ENCODE data around the gene GALNTL6. TPM values are rescaled to one million over a fixed set of nuclear protein-coding genes. Genes with fewer than 3 reads are reported as not detected.
"Not testable (repeated sequence)": the region's sequence is repeated elsewhere in the genome, so short reads cannot be mapped to it uniquely, and the experiment has no call there.

Gene GALNTL6
- total and polyA plus RNA-seq, 7 experiments from 2014 or later, result not detected

DNA sequence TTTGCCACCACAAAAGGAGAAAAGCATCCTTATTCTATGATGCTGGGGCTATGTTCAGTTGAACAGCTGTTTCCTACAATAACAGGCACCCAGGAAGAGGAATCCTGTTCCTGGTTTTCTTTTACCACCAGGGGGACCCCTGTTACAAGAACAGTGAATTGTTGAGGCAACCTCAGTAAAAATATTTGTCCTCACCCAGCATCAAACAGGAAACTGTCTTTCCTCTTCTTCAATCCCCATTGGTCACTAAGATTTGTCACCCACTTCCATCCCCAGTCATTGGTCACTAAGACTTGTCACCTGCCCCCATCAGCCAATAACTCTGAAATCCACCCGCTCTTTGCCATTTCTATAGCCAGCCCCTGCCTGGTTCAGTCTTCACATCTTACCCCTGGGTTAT is 1211.9 kb downstream of the GALNTL6 start:
- ATAC-seq, result peak; percentile 67
- no peak overlapping the region for H3K4me3 ChIP-seq (ENCODE audit: low read length)
- H3K27ac ChIP-seq (ENCODE audit: low read depth, low read length), result no peak overlapping the region
- H3K27ac Mint-ChIP-seq, result no peak overlapping the region
- H3K4me1 ChIP-seq (ENCODE audit: control insufficient read depth in 2 of 2, insufficient read depth in 2 of 2, low read length in 2 of 2), result no peaks in the 10 kb centered on the region
- no peaks in the 10 kb centered on the region for H3K9me3 Mint-ChIP-seq
- no peaks in the 10 kb centered on the region for H3K9me3 ChIP-seq (ENCODE audit: control insufficient read depth in 2 of 3, low read length in 3 of 3)
- no peaks in the 10 kb centered on the region for H3K36me3 Mint-ChIP-seq
- H3K27me3 ChIP-seq (ENCODE audit: control insufficient read depth in 2 of 2, insufficient read depth in 2 of 2, low read length in 2 of 2), result no peaks in the 10 kb centered on the region
- intact Hi-C loops (cut with micrococcal nuclease), result loop anchor here (1.0 to 5.0 kb wide), 5 partner anchors 142 to 392 kb away; partner anchors contain the start of gene GALNT7 (in 1 of the 2)
- DNase-seq, result peak in 7 of 9 donors; percentile 10 to 50 (median 42)
- no peaks in the 10 kb centered on the region for H3K36me3 ChIP-seq (ENCODE audit: control insufficient read depth in 2 of 3, insufficient read depth in 3 of 3, low read length in 3 of 3)
- ChIA-PET POLR2A (no interaction called here), CTCF (interaction anchor here (0.7 to 3.2 kb wide), 4 partner anchors 12 to 276 kb away, joined by 3 to 16 read pairs (median 7); no protein-coding TSS in a partner anchor)
- peaks cover 0 to 7% (median 5%) of the 10 kb centered on the region in 5 donors for H3K27me3 Mint-ChIP-seq
- no peak overlapping the region for H3K4me3 Mint-ChIP-seq
- H3K4me1 Mint-ChIP-seq, result peaks cover 0 to 4% (median 0%) of the 10 kb centered on the region in 7 donors

GRCh38 chr4:173037242-173037641 is 1224.0 kb downstream of the GALNTL6 start:
- Mint-ChIP-seq H3K4me3 (no peak overlapping the region), H3K27ac (no peak overlapping the region), H3K27me3 (peaks cover 9 to 27% (median 17%) of the 10 kb centered on the region in 5 donors), H3K9me3 (no peaks in the 10 kb centered on the region), H3K4me1 (no peaks in the 10 kb centered on the region), H3K36me3 (no peaks in the 10 kb centered on the region)
- Histone ChIP-seq H3K36me3 (ENCODE audit: control insufficient read depth in 2 of 3, insufficient read depth in 3 of 3, low read length in 3 of 3) (no peaks in the 10 kb centered on the region), H3K4me1 (ENCODE audit: control insufficient read depth in 2 of 2, insufficient read depth in 2 of 2, low read length in 2 of 2) (no peaks in the 10 kb centered on the region), H3K27ac (ENCODE audit: low read depth, low read length) (no peak overlapping the region), H3K9me3 (ENCODE audit: control insufficient read depth in 2 of 3, low read length in 3 of 3) (no peaks in the 10 kb centered on the region), H3K4me3 (ENCODE audit: low read length) (no peak overlapping the region), H3K27me3 (ENCODE audit: control insufficient read depth in 2 of 2, insufficient read depth in 2 of 2, low read length in 2 of 2) (no peaks in the 10 kb centered on the region)
- intact Hi-C loops (cut with micrococcal nuclease), result no loop called here
- no peak for DNase-seq
- no peak for ATAC-seq
- CTCF ChIA-PET, result interaction anchor here (0.7 kb wide), 2 partner anchors 10 to 50 kb away, joined by 3 read pairs; no protein-coding TSS in a partner anchor
- POLR2A ChIA-PET, result no interaction called here

DNA sequence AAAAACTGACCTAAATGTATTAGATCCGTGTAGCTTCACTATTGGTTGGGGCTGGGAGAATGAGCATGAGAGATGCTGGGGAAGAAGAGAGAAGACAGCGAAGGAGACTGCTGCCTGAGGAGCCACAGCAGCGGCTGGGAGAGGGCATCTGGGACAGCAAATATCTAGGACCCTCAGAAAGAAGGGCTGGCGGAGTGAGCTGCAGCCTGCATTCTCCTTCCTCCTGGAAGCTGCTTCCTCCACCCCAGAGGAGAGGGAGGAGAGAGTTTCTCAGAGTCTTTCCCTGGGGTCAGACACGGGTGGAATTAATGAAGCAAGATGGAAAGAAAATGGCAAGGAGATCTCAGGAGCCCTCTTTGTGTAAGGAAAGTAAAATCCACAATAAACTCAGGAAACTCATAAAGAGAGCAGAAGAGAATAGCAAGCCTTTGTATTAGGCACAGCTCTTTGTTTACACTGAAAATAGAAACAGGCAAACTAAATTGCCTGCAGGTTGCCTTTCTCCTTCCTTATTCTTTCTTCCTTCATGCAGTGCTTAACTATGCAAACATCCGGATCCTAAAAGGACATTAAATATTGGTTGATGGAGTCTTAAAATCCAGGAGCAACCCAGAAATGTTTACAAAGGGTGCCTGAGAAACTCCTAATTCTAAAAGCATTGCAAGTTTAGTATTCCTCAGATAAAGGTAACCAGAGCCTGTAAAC is 1225.1 kb downstream of the GALNTL6 start:
- H3K4me1 ChIP-seq (ENCODE audit: control insufficient read depth in 2 of 2, insufficient read depth in 2 of 2, low read length in 2 of 2), result no peaks in the 10 kb centered on the region
- Mint-ChIP-seq H3K9me3 (peaks cover 0 to 6% (median 0%) of the 10 kb centered on the region in 11 donors), H3K36me3 (peaks cover 0 to 3% (median 0%) of the 10 kb centered on the region in 5 donors), H3K27me3 (peaks cover 17 to 36% (median 25%) of the 10 kb centered on the region in 5 donors), H3K27ac (no peak overlapping the region), H3K4me1 (no peaks in the 10 kb centered on the region), H3K4me3 (no peak overlapping the region)
- DNase-seq (no peak), ATAC-seq (no peak)
- no peak overlapping the region for H3K4me3 ChIP-seq (ENCODE audit: low read length)
- H3K36me3 ChIP-seq (ENCODE audit: control insufficient read depth in 2 of 3, insufficient read depth in 3 of 3, low read length in 3 of 3), result no peaks in the 10 kb centered on the region
- H3K9me3 ChIP-seq (ENCODE audit: control insufficient read depth in 2 of 3, low read length in 3 of 3), result no peaks in the 10 kb centered on the region
- intact Hi-C loops (cut with micrococcal nuclease), result no loop called here
- no peak overlapping the region for H3K27ac ChIP-seq (ENCODE audit: low read depth, low read length)
- POLR2A ChIA-PET, result no interaction called here
- no peaks in the 10 kb centered on the region for H3K27me3 ChIP-seq (ENCODE audit: control insufficient read depth in 2 of 2, insufficient read depth in 2 of 2, low read length in 2 of 2)
- CTCF ChIA-PET, result no interaction called here

DNA sequence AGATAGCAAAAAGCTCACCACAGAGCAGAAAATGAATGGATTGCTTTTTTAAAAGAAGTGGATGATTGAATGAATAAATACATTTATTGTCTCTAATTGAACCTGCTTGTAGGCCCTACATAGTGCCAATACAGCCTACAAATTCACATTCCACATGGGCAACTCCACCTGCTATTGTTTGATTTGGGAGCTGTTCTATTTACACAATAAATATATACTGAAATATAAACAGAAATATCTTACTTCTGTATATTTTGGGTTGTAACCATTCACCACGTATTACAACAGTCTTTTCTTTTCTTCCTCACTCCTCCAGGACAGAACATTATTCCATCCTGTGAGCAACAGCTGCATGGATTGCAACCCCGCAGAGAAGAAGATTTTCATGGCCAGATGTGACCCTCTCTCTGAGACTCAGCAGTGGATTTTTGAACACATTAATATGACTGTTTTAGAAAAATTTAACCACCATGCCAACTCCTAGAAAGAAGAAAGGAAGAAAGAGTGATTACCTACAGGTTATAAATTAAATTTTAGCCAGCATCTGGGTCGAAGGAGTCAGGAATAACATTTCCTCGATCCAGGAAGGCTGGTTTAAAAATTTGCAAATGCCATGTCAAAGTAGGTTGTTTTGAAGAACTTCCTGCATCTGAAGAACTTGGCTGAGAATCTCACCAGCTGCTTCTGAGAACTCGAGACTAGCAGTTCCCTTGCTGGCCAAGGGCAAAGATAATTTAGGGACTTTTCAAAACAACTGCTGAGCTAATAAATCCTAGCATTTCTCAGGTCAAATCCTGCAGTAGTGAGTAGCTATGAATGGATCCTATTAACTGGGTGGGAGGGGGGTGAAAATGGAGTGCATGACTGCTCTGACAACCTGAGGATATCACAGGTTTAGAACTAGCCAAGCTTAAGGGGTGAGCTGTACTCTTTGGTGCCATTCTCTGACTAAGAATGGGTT is 1226.7 kb downstream of the GALNTL6 start:
- ChIA-PET CTCF (interaction anchor here (0.6 to 1.2 kb wide), 3 partner anchors 13 to 216 kb away, joined by 3 read pairs; no protein-coding TSS in a partner anchor), POLR2A (no interaction called here)
- Mint-ChIP-seq H3K36me3 (peaks cover 0 to 3% (median 0%) of the 10 kb centered on the region in 5 donors), H3K4me3 (no peak overlapping the region), H3K27ac (no peak overlapping the region), H3K4me1 (no peaks in the 10 kb centered on the region), H3K9me3 (peaks cover 0 to 6% (median 0%) of the 10 kb centered on the region in 11 donors), H3K27me3 (peaks cover 22 to 37% (median 34%) of the 10 kb centered on the region in 5 donors)
- intact Hi-C loops (cut with micrococcal nuclease), result no loop called here
- H3K4me1 ChIP-seq (ENCODE audit: control insufficient read depth in 2 of 2, insufficient read depth in 2 of 2, low read length in 2 of 2), result no peaks in the 10 kb centered on the region
- H3K36me3 ChIP-seq (ENCODE audit: control insufficient read depth in 2 of 3, insufficient read depth in 3 of 3, low read length in 3 of 3), result no peaks in the 10 kb centered on the region
- H3K27me3 ChIP-seq (ENCODE audit: control insufficient read depth in 2 of 2, insufficient read depth in 2 of 2, low read length in 2 of 2), result no peaks in the 10 kb centered on the region
- H3K27ac ChIP-seq (ENCODE audit: low read depth, low read length), result no peak overlapping the region
- DNase-seq, result no peak
- no peak for ATAC-seq
- no peak overlapping the region for H3K4me3 ChIP-seq (ENCODE audit: low read length)
- no peaks in the 10 kb centered on the region for H3K9me3 ChIP-seq (ENCODE audit: control insufficient read depth in 2 of 3, low read length in 3 of 3)

- no peak for DNase-seq
- H3K9me3 Mint-ChIP-seq, result peaks cover 0 to 6% (median 0%) of the 10 kb centered on the region in 11 donors
- H3K36me3 Mint-ChIP-seq, result peaks cover 0 to 3% (median 0%) of the 10 kb centered on the region in 5 donors
- intact Hi-C loops (cut with micrococcal nuclease), result no loop called here
- Histone ChIP-seq H3K9me3 (ENCODE audit: control insufficient read depth in 2 of 3, low read length in 3 of 3) (no peaks in the 10 kb centered on the region), H3K27ac (ENCODE audit: low read depth, low read length) (no peak overlapping the region), H3K27me3 (ENCODE audit: control insufficient read depth in 2 of 2, insufficient read depth in 2 of 2, low read length in 2 of 2) (no peaks in the 10 kb centered on the region), H3K4me1 (ENCODE audit: control insufficient read depth in 2 of 2, insufficient read depth in 2 of 2, low read length in 2 of 2) (no peaks in the 10 kb centered on the region), H3K36me3 (ENCODE audit: control insufficient read depth in 2 of 3, insufficient read depth in 3 of 3, low read length in 3 of 3) (no peaks in the 10 kb centered on the region), H3K4me3 (ENCODE audit: low read length) (no peak overlapping the region)
- ChIA-PET CTCF (no interaction called here), POLR2A (no interaction called here)
- no peaks in the 10 kb centered on the region for H3K4me1 Mint-ChIP-seq
- peaks cover 22 to 37% (median 34%) of the 10 kb centered on the region in 5 donors for H3K27me3 Mint-ChIP-seq
- ATAC-seq, result no peak
- no peak overlapping the region for H3K4me3 Mint-ChIP-seq
- no peak overlapping the region for H3K27ac Mint-ChIP-seq
Measured at GRCh38 chr4:173041482-173041881, 1228.3 kb downstream of the GALNTL6 start.

- H3K27ac Mint-ChIP-seq, POLR2A ChIA-PET, ATAC-seq: not testable (repeated sequence)
Measured at GRCh38 chr4:173042139-173042538, 1228.9 kb downstream of the GALNTL6 start.

More at GRCh38 chr4:173042139-173042538, 1228.9 kb downstream of the GALNTL6 start:
- H3K27me3 ChIP-seq (ENCODE audit: control insufficient read depth in 2 of 2, insufficient read depth in 2 of 2, low read length in 2 of 2); H3K36me3 ChIP-seq (ENCODE audit: control insufficient read depth in 2 of 3, insufficient read depth in 3 of 3, low read length in 3 of 3); H3K36me3 Mint-ChIP-seq; H3K9me3 Mint-ChIP-seq; H3K4me3 Mint-ChIP-seq; H3K4me1 Mint-ChIP-seq; H3K4me3 ChIP-seq (ENCODE audit: low read length); H3K27ac ChIP-seq (ENCODE audit: low read depth, low read length); DNase-seq; CTCF ChIA-PET; H3K9me3 ChIP-seq (ENCODE audit: control insufficient read depth in 2 of 3, low read length in 3 of 3); H3K4me1 ChIP-seq (ENCODE audit: control insufficient read depth in 2 of 2, insufficient read depth in 2 of 2, low read length in 2 of 2); intact Hi-C loops (cut with micrococcal nuclease): not testable (repeated sequence)
- peaks cover 23 to 37% (median 34%) of the 10 kb centered on the region in 5 donors for H3K27me3 Mint-ChIP-seq

All from naive thymus-derived CD4-positive, alpha-beta T cell (primary cell).